Renal cortex interstitium (tissue), 11 donors: Measurements from ENCODE around the gene GRM3. TPM values are rescaled to one million over a fixed set of nuclear protein-coding genes. Genes with fewer than 3 reads are reported as not detected.
A peak's percentile ranks its signal among the peaks of the same experiment; 100 is the strongest.

Experiments
- DNase-seq, 11 donors: peaks; one replicate each; pipeline ENCODE4 v3.0.0-alpha.2; 2013; ENCODE audit warnings: low read depth in 9 of 11, low spot score in 4 of 11; ENCODE audit errors: extremely low read depth in 1 of 11
- polyA plus RNA-seq, 3 donors: library from polyadenylated mRNA; unstranded; fragments of 120-200 nt; gene quantifications; one replicate each; pipeline ENCODE4 v1.2.1, GENCODE V29; 2013; ENCODE audit not compliant: insufficient read length in 3 of 3

Gene GRM3
- polyA plus RNA-seq, 3 donors: 0.15 to 0.28 (median 0.17) TPM

DNA sequence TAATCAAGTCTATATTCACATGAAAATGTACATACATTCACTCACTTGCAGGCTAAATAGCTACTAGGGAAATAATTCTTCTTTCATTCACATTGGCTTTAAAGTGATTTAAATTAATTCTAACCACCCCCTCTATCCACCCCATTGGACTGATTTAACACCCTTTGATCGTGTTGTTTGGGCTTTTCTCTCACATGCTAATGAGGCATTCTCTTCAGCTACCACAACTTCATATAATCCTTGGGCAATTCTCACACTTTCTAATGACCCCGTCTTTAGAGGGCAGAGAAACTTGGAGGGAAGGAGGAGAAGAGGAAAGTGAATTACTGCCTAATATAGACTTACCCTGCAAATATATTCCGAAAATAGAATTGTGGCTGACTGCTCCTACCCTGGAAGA is 24.6 kb downstream of the GRM3 start:
- DNase-seq: no peak

GRCh38 chr7:86687831-86688230 is 44.1 kb downstream of the GRM3 start:
- DNase-seq: no peak

- DNase-seq: no peak
These were observed 45.7 kb downstream of the GRM3 start for GRCh38 chr7:86689363-86689762.

- no peak for DNase-seq
These were observed 49.0 kb downstream of the GRM3 start for GRCh38 chr7:86692755-86693154.

DNA sequence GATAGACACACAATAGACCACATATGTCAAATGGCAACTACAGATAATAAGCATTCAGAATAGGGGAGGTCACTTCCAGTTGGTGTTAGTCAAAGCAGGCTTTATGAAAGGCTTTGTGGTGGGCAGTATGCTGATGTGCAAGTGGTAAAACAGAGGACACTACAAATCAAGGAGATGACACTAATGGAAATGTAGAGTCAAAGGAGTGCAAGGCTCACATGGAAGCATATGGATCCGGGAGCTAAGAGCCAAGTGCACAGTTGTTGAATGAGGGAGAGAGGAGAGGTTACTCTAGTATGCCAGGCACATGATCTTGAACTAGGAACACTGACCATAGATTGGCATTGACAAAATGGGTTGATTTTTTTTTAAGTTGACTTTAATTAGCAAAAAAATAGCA is 62.7 kb downstream of the GRM3 start:
- no peak for DNase-seq

GRCh38 chr7:86708031-86708680 is 64.4 kb downstream of the GRM3 start:
- DNase-seq: no peak

GRCh38 chr7:86720306-86720705 is 76.6 kb downstream of the GRM3 start:
- DNase-seq: no peak

DNA sequence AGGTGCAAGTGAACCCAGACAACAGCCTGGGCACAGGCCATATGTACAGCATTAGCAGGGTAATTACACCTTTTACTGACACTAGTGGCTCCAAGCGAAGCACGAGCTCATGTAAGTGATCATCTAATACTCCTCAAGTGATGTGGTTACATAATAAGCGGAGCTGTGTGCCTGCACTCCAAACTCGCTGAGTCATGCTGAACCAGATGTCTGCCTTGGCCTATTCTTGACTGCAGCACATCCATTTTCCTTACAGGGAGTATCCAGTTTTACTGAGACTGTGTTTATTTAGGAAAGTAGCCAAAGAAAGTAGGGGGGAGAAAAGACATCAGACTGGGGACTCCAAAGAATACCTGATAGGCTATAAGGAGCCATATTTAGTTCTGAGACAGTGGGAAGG is 90.1 kb downstream of the GRM3 start:
- DNase-seq: no peak

DNA sequence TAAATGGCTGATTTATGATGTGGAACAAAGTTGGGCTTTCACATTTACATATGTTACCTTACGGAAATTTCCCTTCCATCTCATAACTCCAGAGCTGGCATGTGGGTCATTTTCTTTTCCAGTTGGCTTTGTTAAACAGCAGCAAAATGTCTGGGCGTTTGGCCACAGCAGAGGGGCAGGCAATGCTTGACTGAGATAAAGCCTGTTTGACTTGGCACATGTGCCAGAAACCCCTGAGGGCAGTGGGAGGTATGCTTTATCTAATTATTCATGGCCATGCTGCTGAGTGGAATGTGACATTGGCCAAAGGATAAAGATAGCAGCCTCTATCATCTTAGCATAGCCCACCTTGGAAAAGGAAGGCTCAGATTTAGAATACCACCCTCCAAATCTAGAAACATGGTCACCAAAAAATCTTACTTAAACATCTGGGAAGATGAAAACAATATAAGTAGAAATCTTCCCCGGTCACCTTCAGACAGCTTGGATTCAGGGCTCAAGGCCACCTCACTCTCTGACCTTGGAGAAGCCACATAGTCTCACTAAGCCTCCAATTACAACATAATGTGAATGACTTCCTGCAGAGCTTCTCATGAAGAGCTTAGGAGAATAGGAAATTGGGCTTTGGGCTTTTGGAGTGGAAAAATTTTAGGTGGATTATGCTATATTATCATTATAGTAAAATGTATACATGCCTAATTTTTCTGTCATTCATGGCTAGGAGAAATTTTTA is 101.5 kb downstream of the GRM3 start:
- no peak for DNase-seq

GRCh38 chr7:86747698-86748097 is 104.0 kb downstream of the GRM3 start:
- DNase-seq: peak in 10 of 11 donors; percentile 7 to 59 (median 30)

DNA sequence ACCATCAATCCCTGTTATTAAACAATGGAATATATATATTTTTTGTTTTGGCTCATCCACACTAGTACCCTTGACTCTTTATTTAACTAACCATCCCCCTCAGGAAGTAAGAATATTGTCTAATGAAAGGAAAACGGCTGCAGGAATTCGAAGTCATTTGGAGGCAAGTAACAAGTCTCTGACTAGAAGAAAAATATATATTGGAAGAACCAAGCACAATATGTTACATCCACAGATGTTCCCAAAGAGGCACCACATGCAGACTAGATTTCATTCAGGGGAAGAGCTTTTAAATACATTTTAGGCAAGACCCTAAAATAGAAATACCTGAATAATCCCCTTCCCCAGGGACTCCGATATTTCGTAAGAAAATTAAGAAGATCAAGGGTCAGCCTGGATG is 104.5 kb downstream of the GRM3 start:
- no peak for DNase-seq

GRCh38 chr7:86748843-86749719 is 105.4 kb downstream of the GRM3 start:
- no peak for DNase-seq

DNA sequence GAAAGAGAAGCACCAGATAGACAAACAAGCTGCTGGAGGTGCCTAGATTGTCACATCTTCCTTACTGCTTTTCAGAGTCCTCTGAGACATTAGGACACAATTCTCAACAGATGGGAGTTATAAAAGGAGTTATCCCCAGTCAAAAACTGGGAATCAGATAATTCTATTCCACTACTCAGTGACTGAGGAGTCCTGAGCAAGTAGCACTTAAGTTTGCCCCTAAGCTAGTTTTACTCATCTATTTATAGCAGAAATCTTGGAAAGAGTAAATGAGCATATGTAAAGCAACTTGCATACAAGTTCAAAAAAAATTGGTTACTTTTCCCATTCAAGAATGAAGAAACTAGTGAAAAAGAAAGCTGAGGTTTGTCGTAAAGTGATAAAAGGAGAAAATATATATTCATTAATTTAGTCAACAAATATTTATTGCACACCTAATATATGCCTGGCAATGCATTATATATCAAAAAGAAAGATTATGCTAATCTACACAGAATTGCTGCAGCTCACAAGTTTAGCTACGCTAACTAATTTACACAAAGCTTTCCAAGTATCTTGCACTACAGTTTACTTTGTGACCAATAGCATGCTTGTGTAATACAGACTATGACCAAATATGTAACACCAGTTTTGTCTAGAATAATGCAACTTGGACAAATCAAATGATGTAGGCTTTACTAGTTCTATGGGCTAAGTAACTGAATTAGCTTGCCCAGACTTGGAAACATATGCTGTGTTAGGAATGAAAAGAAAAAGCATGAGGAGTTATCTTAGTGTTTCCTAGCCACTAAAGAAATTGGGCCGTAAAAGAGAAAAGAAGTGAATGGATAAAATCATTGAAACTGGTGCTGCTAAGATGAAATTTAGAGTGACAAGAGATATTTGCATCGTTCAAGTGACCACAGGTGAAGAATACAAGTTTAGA is 106.3 kb downstream of the GRM3 start:
- DNase-seq: no peak

GRCh38 chr7:86760236-86760635 is 116.5 kb downstream of the GRM3 start:
- DNase-seq: no peak

DNA sequence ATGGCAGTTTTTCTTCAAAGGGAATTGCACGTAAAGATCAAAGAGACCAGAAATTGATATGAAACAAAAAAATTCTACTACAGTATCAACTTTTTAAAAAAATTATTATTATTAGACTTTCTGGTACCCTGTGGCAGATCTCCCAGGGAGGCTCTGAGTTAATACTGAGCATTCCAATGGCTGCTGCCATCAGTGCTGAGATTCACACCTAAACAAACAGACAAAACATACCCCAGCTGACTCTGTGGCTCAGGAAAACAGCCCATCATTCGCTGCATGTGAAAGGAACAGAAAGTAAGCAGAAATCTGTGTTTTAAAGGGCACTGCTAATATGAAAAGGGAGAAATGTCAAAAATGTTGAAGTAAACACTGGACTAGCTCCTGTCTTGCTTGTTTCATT is 118.4 kb downstream of the GRM3 start:
- DNase-seq: no peak

GRCh38 chr7:86765931-86766330 is 122.2 kb downstream of the GRM3 start:
- no peak for DNase-seq

DNA sequence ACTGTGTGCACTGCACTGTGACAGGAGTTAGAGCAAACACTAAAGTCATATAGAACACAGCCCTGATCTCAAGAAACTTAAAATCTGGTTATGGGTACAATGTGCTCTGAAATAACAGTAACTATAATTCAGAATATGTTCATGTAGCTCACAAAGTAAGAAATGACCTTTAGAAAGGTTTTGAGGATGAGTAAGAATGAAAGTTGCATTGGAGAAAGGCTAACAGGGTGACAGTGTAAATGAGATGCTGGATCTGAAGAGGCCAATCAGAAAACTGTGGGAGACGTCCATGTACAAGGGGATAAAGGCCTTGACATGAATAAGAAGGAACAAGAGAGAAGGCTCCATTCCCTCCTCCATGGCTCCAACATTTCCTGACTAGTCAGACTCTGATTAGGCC is 124.7 kb downstream of the GRM3 start:
- no peak for DNase-seq

DNA sequence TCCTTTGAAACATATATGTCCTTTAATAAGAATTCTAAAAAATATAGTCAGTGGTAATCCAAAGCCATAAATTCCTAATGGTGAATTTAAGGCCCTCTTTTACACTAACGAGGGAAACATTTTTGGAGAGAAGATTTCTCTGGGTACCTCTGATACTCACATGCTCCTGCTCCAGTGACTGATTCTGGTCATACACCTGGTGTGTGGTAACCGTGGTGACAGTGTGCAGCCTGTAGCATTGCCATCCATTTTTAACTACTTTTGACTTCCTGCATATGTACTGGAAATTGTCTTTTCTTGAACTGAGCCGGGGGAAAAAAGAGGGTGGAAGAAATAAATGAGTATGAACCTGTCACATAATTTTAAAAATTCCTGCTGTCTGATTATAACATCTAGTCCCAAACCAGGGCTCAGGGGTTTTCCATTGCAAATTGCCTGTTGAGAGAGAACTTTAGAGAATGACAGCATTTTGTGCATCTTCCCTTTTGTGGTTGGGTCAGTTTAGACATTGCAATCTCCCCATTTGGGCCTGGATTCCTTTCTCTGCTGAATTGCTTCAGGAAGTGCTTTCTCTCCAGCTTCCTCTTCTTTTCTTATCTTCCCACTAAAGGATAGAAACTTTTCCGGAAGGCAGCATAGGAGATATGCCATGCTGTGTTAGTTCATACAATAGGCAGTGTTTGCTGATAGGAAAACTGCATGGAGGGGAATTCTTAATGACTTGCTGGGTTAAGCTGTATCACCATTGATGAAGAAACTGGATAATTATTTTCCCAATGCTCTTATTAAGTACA is 125.5 kb downstream of the GRM3 start:
- DNase-seq: no peak
